Mesodermal cell (in vitro differentiated cells): ENCODE measurements around the gene RHEBL1.

Experiments used
- H3K27ac ChIP-seq: 2 replicates; pipeline ENCODE4 v1.7.0; 2013; ENCODE audit warnings: mild to moderate bottlenecking, low read depth, low read length, moderate library complexity; ENCODE audit not compliant: severe bottlenecking
- H3K36me3 ChIP-seq: 2 replicates; pipeline ENCODE4 v1.7.1; 2013; ENCODE audit warnings: mild to moderate bottlenecking, low read length, moderate library complexity; ENCODE audit not compliant: control insufficient read depth, insufficient read depth
- H3K4me1 ChIP-seq: one replicate; pipeline ENCODE4 v1.7.1; 2013; ENCODE audit warnings: mild to moderate bottlenecking, low read length; ENCODE audit not compliant: insufficient read depth, control insufficient read depth, poor library complexity, severe bottlenecking
- H3K4me3 ChIP-seq: 2 replicates; pipeline ENCODE4 v1.7.0; 2013; ENCODE audit warnings: low read length, control low read depth, mild to moderate bottlenecking; ENCODE audit not compliant: insufficient read depth, poor library complexity, severe bottlenecking; ENCODE audit errors: extremely low read depth
- H3K9me3 ChIP-seq: 2 replicates; pipeline ENCODE4 v1.7.1; 2013; ENCODE audit warnings: mild to moderate bottlenecking, low read length, moderate library complexity; ENCODE audit not compliant: control insufficient read depth
- WGBS, 2 experiments: methylation state at CpG; one replicate each; pipeline ENCODE4 v1.1.5; 2013; ENCODE audit warnings: missing lambda C conversion rate in 2 of 2; ENCODE audit not compliant: insufficient coverage in 2 of 2; 5-methylcytosine and 5-hydroxymethylcytosine counted together

RHEBL1 gene

GRCh38 chr12:49041881-49042484, 27.8 kb downstream of the RHEBL1 start:
- H3K4me3 ChIP-seq: no peak overlapping the region
- no peak overlapping the region for H3K27ac ChIP-seq
- H3K4me1 ChIP-seq: no peaks in the 10 kb centered on the region
- H3K36me3 ChIP-seq: peaks cover 99% of the 10 kb centered on the region
- no peaks in the 10 kb centered on the region for H3K9me3 ChIP-seq
- 91 to 95% methylated on average over 3 to 10 of the region's 18 CpGs for WGBS, 2 experiments

GRCh38 chr12:49041036-49041880, 28.5 kb downstream of the RHEBL1 start:
- no peak overlapping the region for H3K4me3 ChIP-seq
- no peaks in the 10 kb centered on the region for H3K9me3 ChIP-seq
- no peak overlapping the region for H3K27ac ChIP-seq
- no peaks in the 10 kb centered on the region for H3K4me1 ChIP-seq
- H3K36me3 ChIP-seq: peaks cover 99% of the 10 kb centered on the region
- WGBS, 2 experiments: 95 to 96% methylated on average over 21 to 22 of the region's 31 CpGs

- Histone ChIP-seq H3K9me3 (no peaks in the 10 kb centered on the region), H3K27ac (no peak overlapping the region), H3K4me1 (no peaks in the 10 kb centered on the region), H3K36me3 (peaks cover 99% of the 10 kb centered on the region), H3K4me3 (no peak overlapping the region)
- whole genome bisulfite sequencing, 2 experiments: 97 to 98% methylated on average over 12 to 14 of the region's 14 CpGs
Observed at GRCh38 chr12:49040364-49040855, 29.4 kb downstream of the RHEBL1 start.

GRCh38 chr12:49039421-49040363, 30.1 kb downstream of the RHEBL1 start:
- H3K9me3 ChIP-seq: no peaks in the 10 kb centered on the region
- H3K4me3 ChIP-seq: no peak overlapping the region
- H3K27ac ChIP-seq: no peak overlapping the region
- WGBS, 2 experiments: 97 to 98% methylated on average over 20 to 21 of the region's 30 CpGs
- H3K4me1 ChIP-seq: no peaks in the 10 kb centered on the region
- H3K36me3 ChIP-seq: peaks cover 100% of the 10 kb centered on the region

GRCh38 chr12:49038291-49038955, 31.4 kb downstream of the RHEBL1 start:
- Histone ChIP-seq H3K9me3 (no peaks in the 10 kb centered on the region), H3K4me1 (no peaks in the 10 kb centered on the region), H3K27ac (no peak overlapping the region), H3K36me3 (peaks cover 100% of the 10 kb centered on the region), H3K4me3 (no peak overlapping the region)
- 94 to 98% methylated on average over 20 of the region's 20 CpGs for WGBS, 2 experiments

DNA sequence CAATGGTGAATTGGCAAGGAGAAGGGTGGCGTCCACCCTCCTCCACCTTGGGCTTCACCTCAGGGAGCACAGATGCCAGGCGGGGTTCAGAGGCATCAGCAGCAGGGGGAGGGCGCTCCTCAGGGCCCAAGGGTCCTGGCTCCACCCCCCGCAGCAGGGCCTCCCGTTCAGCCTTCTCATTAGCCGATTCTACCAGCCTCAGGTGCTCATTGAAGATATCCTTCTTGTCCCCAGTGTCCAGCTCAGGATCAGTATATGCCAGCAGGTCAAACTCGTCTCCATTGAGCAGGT, 31.9 kb downstream of the RHEBL1 start:
- 92 to 100% methylated on average over 5 to 7 of the region's 7 CpGs for WGBS, 2 experiments
- Histone ChIP-seq H3K27ac (no peak overlapping the region), H3K4me3 (no peak overlapping the region), H3K4me1 (no peaks in the 10 kb centered on the region), H3K9me3 (no peaks in the 10 kb centered on the region), H3K36me3 (peaks cover 100% of the 10 kb centered on the region)

GRCh38 chr12:49037111-49037946, 32.5 kb downstream of the RHEBL1 start:
- no peaks in the 10 kb centered on the region for H3K4me1 ChIP-seq
- no peak overlapping the region for H3K27ac ChIP-seq
- WGBS, 2 experiments: 95 to 99% methylated on average over 7 to 9 of the region's 9 CpGs
- H3K36me3 ChIP-seq: peaks cover 100% of the 10 kb centered on the region
- no peak overlapping the region for H3K4me3 ChIP-seq
- H3K9me3 ChIP-seq: no peaks in the 10 kb centered on the region

DNA sequence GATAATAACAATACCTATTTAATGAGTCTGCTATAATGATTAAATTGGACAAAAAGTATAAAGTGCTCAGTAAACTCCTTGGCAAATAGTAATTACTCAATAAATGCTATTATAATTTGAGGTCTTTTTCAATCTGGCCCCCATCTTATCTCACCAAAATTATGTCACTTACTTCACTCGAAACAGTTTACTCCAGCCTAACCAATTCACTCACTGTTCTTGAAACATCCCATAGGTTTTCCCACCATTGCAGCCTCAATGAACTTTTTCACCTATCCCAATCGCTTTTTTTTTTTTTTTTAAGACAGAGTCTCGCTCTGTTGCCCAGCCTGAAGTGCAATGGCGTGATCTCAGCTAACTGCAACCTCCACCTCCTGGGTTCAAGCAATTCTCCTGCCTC, 33.8 kb downstream of the RHEBL1 start:
- WGBS, 2 experiments: 80% methylated on average over 2 of the region's 4 CpGs; no CpG with 5 or more reads in 1 of the 2 experiments
- H3K36me3 ChIP-seq: peaks cover 100% of the 10 kb centered on the region
- no peak overlapping the region for H3K27ac ChIP-seq
- H3K4me3 ChIP-seq: no peak overlapping the region
- H3K4me1 ChIP-seq: no peaks in the 10 kb centered on the region
- H3K9me3 ChIP-seq: no peaks in the 10 kb centered on the region

GRCh38 chr12:49034286-49034622, 35.5 kb downstream of the RHEBL1 start:
- peaks cover 100% of the 10 kb centered on the region for H3K36me3 ChIP-seq
- H3K9me3 ChIP-seq: no peaks in the 10 kb centered on the region
- 91 to 95% methylated on average over 4 of the region's 4 CpGs for WGBS, 2 experiments
- no peak overlapping the region for H3K27ac ChIP-seq
- H3K4me1 ChIP-seq: no peaks in the 10 kb centered on the region
- no peak overlapping the region for H3K4me3 ChIP-seq
